GM15510 (cell line): Measurements from ENCODE around the gene ADGRG1.

Experiments used
- POLR2A ChIP-seq: IDR thresholded peaks from 3 replicates; pipeline ENCODE4 v1.6.1; 2011; ENCODE audit warnings: borderline replicate concordance; ENCODE audit not compliant: insufficient read length; ENCODE audit errors: extremely low read depth

The ADGRG1 gene

DNA sequence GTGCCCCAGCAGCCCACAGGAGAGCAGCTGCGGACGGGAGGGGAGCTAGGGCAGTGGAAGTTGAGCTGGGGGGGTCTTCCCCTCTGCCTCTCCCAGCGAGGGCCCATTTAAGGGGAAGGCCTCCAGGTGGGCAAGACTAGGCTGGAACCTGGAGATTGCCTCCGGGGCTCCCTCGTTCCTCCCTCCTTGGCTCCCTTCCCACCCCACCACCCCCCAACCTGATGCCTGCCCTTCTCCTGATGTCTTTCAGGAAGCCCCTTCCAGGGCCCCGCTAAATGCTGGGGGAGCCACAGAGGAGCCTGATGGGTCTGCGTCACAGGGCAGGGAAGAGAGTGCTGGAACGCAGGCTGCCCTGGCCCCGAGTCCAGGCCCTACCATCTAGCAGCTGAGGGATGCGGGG is 16.7 kb downstream of the ADGRG1 start:
- no peak for TF ChIP-seq POLR2A

- no peak for TF ChIP-seq POLR2A
Observed at GRCh38 chr16:57645691-57646387, 17.4 kb downstream of the ADGRG1 start.

GRCh38 chr16:57646388-57647039 is 18.1 kb downstream of the ADGRG1 start:
- no peak for TF ChIP-seq POLR2A

DNA sequence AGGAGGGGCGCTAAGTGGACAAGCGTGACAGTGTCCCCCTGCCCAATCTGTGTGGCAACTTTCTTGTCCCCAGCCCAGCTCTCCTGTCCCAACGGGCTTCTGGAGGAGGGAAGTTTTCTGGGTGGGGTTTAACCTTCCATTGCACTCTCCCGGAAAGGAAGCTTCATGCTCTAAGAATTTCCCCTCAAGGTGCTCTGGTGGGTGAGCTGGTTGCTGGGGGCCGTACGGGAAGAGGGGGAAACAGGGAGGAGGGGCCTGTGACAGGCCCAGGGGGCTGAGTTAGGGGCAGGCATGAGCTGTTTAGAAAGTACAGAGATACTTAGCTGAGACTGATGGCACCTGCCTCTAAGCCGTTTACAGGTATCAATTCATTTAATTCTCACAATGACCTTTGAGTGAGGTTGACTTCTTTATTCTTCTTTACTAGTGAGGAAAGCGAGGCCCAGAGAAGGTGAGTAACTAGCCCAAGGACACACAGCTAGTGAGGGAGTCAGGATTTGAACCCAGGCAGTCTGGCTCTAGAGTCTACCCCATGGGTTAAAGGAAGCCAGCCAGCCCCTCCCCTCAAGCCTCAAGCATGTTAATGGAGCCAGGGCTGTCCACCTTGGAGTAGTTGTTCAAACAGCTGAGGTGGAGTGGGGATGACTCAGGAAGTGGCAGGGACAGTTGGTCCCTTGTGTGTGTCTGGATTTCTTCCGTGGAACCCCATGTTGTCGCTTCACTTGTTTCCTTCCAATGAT is 18.9 kb downstream of the ADGRG1 start:
- no peak for TF ChIP-seq POLR2A

- no peak for TF ChIP-seq POLR2A
Observed at GRCh38 chr16:57648125-57648524, 19.7 kb downstream of the ADGRG1 start.

- no peak for TF ChIP-seq POLR2A
Observed at GRCh38 chr16:57648581-57649442, 20.4 kb downstream of the ADGRG1 start.

DNA sequence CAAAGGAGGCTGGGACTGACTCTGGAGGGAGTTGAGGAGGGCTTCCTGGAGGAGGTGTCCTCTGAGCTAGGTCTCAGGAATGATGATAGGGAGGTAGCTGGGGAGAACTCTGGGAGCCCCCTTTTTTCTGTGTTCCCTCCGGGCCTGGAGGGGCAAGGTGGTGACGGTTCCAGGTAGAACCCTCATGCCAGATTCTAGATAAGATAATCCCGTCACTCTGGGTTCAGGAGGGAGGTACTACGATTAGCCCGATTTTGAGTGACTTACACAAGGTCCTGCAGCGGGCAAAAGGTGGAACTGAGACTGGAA is 21.0 kb downstream of the ADGRG1 start:
- TF ChIP-seq POLR2A = no peak

DNA sequence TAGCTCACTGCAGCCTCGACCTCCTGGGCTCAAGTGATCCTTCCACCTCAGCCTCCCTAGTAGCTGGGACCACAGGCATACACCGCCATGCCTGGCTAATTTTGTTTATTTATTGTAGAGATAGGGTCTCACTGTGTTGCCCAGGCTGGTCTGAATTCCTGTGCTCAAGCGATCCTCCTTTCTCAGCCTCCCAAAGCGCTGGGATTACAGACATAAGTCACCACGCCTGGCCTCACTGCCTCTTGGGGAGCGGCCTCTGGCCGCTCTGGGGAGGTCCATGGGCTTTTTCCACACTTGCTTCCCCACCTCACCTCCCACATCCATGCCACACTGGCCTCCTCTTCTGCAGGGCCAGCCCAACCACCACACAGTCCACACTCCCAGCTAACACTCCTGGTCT is 21.4 kb downstream of the ADGRG1 start:
- no peak for TF ChIP-seq POLR2A

DNA sequence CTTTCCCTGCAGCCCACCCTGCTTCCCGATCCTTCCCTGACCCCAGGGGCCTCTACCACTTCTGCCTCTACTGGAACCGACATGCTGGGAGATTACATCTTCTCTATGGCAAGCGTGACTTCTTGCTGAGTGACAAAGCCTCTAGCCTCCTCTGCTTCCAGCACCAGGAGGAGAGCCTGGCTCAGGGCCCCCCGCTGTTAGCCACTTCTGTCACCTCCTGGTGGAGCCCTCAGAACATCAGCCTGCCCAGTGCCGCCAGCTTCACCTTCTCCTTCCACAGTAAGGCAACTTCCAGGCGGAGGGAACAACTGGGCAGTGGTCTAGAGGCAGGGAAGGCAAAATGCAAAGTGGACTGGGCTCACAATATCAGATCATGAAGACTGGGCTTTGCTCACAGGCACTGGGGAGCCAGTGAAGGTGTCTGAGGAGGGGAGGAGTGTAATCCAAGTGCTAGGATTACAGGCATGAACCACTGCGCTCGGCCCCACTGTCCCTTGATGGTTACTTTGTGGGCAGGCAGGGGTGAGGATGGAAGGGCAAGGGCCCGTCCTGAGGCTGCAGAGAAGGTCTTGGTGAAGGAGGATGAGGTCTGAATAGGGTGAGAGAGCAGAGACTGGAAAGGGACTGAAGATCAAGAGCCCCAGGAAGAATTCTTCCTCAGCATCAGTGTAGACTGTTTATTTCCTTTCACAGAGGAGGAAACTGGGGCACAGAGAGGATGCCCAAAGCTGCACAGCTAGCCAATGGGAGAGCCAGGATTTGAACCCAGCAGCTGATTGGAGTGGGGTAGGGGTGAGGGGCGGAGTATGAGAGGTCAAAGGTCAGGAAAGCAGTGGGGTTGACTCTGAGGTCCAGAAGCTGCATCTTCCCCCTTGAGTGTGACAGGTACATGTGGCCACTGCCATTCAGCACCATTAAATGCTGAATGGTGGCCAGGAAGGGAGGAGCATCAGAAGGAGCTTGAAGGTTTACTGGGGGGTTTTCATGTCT is 23.2 kb downstream of the ADGRG1 start:
- TF ChIP-seq POLR2A = no peak

GRCh38 chr16:57652695-57653471 is 24.5 kb downstream of the ADGRG1 start:
- no peak for TF ChIP-seq POLR2A

- TF ChIP-seq POLR2A = no peak
Observed at GRCh38 chr16:57653936-57654335, 25.5 kb downstream of the ADGRG1 start.

- TF ChIP-seq POLR2A = no peak
Observed at GRCh38 chr16:57656342-57656955, 28.0 kb downstream of the ADGRG1 start.

DNA sequence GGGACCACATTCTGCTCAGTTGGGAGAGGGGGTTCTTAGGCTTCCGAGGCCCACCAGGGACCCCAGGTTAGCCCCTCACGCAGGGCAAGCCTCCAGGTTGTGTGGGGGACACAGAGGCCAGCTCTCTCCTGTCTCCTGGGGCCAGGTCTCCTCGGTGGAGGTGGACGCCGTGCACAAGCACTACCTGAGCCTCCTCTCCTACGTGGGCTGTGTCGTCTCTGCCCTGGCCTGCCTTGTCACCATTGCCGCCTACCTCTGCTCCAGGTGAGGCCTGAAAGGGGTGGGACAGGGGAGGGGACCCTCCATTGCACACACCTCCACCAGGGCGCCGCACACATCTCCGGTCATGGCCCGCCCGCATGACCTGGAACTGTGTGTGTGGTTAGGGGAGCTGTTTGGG is 28.8 kb downstream of the ADGRG1 start:
- TF ChIP-seq POLR2A = no peak
